PC-3 (cell line): ENCODE data around the gene IER3IP1. TPM values are rescaled to one million over a fixed set of nuclear protein-coding genes. Genes with fewer than 3 reads are reported as not detected.

ENCODE experiments used
- ATAC-seq: fragments of 200-7000 bp; cut with Tn5 transposase; 2 replicates; pipeline ENCODE4 v1.9.1; 2020; ENCODE audit warnings: mild to moderate bottlenecking, moderate library complexity
- BruUV-seq: library from RNA; stranded (reverse); fragments of 400-500 nt; replicated peaks from 2 replicates; lab custom pipeline; 2021; lab: Mats Ljungman, UMichigan
- CTCF ChIA-PET: fragments of 300-600 bp; sonication (Branson Sonifier 250); formaldehyde crosslinking; loops from one replicate; lab custom pipeline; 2022; ENCODE audit warnings: antibody characterized with exemption; lab: Charles Lee
- POLR2A ChIA-PET: fragments of 300-600 bp; sonication (Branson Sonifier 250); formaldehyde crosslinking; loops from one replicate; lab custom pipeline; 2022; ENCODE audit warnings: antibody characterized with exemption; ENCODE audit not compliant: unreplicated experiment; lab: Charles Lee
- DNase-seq: peaks from one replicate; pipeline ENCODE4 v3.0.0-alpha.2; 2015
- H2AFZ ChIP-seq: fragments of 300-600 bp; sonication (generic); 2 replicates; pipeline ENCODE4 v1.6.0; 2016; ENCODE audit warnings: antibody characterized with exemption, low read length
- H3F3A ChIP-seq: fragments of 300-600 bp; sonication (generic); one replicate; pipeline ENCODE4 v1.6.0; 2017; ENCODE audit warnings: antibody characterized with exemption, low read length, control low read depth, mild to moderate bottlenecking; ENCODE audit not compliant: unreplicated experiment
- H3K27ac ChIP-seq: fragments of 300-600 bp; sonication (generic); 2 replicates; pipeline ENCODE4 v1.5.1; 2016; ENCODE audit warnings: mild to moderate bottlenecking, low read length
- H3K27me3 ChIP-seq: fragments of 300-600 bp; sonication (generic); 2 replicates; pipeline ENCODE4 v1.6.1; 2016; ENCODE audit warnings: low read length, mixed read lengths
- H3K36me3 ChIP-seq: fragments of 300-600 bp; sonication (generic); 2 replicates; pipeline ENCODE4 v1.6.1; 2016; ENCODE audit warnings: low read depth, mixed run types, low read length, mixed read lengths
- H3K4me1 ChIP-seq: fragments of 300-600 bp; sonication (generic); 2 replicates; pipeline ENCODE4 v1.5.1; 2016; ENCODE audit warnings: low read length; ENCODE audit not compliant: insufficient read depth
- H3K4me2 ChIP-seq: fragments of 300-600 bp; sonication (generic); 2 replicates; pipeline ENCODE4 v1.6.0; 2016; ENCODE audit warnings: low read length
- H3K4me3 ChIP-seq: fragments of 300-600 bp; sonication (generic); 2 replicates; pipeline ENCODE4 v1.5.1; 2016; ENCODE audit warnings: mild to moderate bottlenecking, low read length, mixed read lengths
- H3K79me2 ChIP-seq: fragments of 300-600 bp; sonication (generic); 2 replicates; pipeline ENCODE4 v1.6.1; 2017; ENCODE audit warnings: low read length, mixed read lengths
- H3K9ac ChIP-seq: fragments of 300-600 bp; sonication (generic); 2 replicates; pipeline ENCODE4 v1.6.0; 2016; ENCODE audit warnings: mild to moderate bottlenecking, low read length
- H3K9me2 ChIP-seq: fragments of 300-600 bp; sonication (generic); replicated peaks from 2 replicates; pipeline ENCODE4 v1.6.1; 2016; ENCODE audit warnings: mixed run types, low read length, mixed read lengths
- H3K9me3 ChIP-seq: fragments of 300-600 bp; sonication (generic); 2 replicates; pipeline ENCODE4 v1.6.1; 2016; ENCODE audit warnings: low read length, mixed read lengths
- H4K20me1 ChIP-seq: fragments of 300-600 bp; sonication (generic); 2 replicates; pipeline ENCODE4 v1.6.1; 2016; ENCODE audit warnings: low read length, mixed read lengths
- CTCF ChIP-seq: fragments of 300-600 bp; sonication (generic); conservative IDR thresholded peaks from 2 replicates; pipeline ENCODE4 v1.5.1; 2017; ENCODE audit warnings: antibody characterized with exemption, low read depth, mild to moderate bottlenecking, low read length
- EZH2 ChIP-seq: fragments of 300-600 bp; sonication (generic); IDR thresholded peaks from one replicate; pipeline ENCODE4 v1.6.1; 2017; ENCODE audit warnings: antibody characterized with exemption, mild to moderate bottlenecking, low read length; ENCODE audit not compliant: unreplicated experiment
- EZH2phosphoT487 ChIP-seq: fragments of 300-600 bp; sonication (generic); IDR thresholded peaks from 2 replicates; pipeline ENCODE4 v1.6.1; 2018; ENCODE audit warnings: mild to moderate bottlenecking, antibody characterized with exemption, low read length, borderline replicate concordance
- intact Hi-C: fragments of 100-400 bp; cut with micrococcal nuclease; formaldehyde crosslinking; loops from 2 replicates; pipeline ENCODE4 v1.9.0; 2023
- total RNA-seq: library from RNA; depleted of rRNA; stranded (reverse); fragments of >200 nt; gene quantifications from 2 replicates; pipeline ENCODE4 v1.2.3, GENCODE V29; 2014

Gene IER3IP1
- total RNA-seq, 1 experiment from 2014 or later, result 23.2 TPM

- Histone ChIP-seq H4K20me1 (no peaks in the 10 kb centered on the region), H3K36me3 (no peaks in the 10 kb centered on the region), H3K9ac (peak overlapping the region; percentile 97), H2AFZ (peak overlapping the region; percentile 77), H3K4me2 (peak overlapping the region; percentile 75), H3K27me3 (no peaks in the 10 kb centered on the region), H3K9me2 (no peaks in the 10 kb centered on the region), H3K4me1 (no peaks in the 10 kb centered on the region), H3K27ac (no peak overlapping the region), H3K4me3 (peak overlapping the region; percentile 82), H3F3A (no peaks in the 10 kb centered on the region), H3K9me3 (no peaks in the 10 kb centered on the region), H3K79me2 (peaks cover 46% of the 10 kb centered on the region)
- ChIA-PET POLR2A (no interaction called here), CTCF (interaction anchor here (0.6 kb wide), 1 partner anchor 1777 kb away, joined by 4 read pairs; no protein-coding TSS in a partner anchor)
- intact Hi-C loops, result no loop called here
- no TSS peak for BruUV-seq
- DNase-seq, result no peak
- no peak for TF ChIP-seq EZH2phosphoT487
- no peak for TF ChIP-seq CTCF
- TF ChIP-seq EZH2, result no peak
- peak; percentile 8; the same call in 1 of the 2 replicates for ATAC-seq
These were observed 774 bp downstream of the IER3IP1 start for GRCh38 chr18:47175283-47175897.

DNA sequence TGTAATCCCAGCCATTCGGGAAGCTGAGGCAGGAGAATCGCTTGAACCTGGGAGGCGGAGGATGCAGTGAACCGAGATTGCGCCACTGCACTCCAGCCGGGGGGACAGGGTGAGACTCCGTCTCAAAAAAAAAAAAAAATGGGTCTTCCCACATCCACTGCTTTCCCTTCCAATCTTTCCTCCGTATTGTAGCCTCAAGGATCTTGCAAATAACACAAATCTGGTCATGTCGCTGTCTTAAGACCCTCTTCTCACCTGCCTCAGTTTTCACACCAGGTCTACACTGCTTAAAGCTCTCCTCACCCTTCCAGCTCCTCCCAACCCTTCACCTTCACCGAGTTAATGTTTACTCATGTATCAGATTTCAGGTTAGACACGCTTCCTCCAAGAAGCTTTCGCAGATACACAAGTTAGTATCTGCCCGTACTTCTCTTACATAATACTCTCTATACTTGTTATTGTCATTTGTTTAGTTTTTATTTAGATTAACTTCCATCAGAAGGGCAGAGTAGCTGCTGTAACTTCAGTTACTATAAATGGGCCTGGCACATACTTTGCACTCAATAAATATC lies 1.5 kb downstream of the IER3IP1 start:
- Histone ChIP-seq H3K9me3 (no peaks in the 10 kb centered on the region), H3K4me2 (peak overlapping the region; percentile 75), H3K27me3 (no peaks in the 10 kb centered on the region), H3K36me3 (no peaks in the 10 kb centered on the region), H3K9me2 (no peaks in the 10 kb centered on the region), H3K79me2 (peaks cover 46% of the 10 kb centered on the region), H3K9ac (peak overlapping the region; percentile 97; the same call in 1 of the 2 replicates), H3F3A (no peaks in the 10 kb centered on the region), H4K20me1 (no peaks in the 10 kb centered on the region), H3K27ac (no peak overlapping the region), H3K4me3 (peak overlapping the region; percentile 82), H2AFZ (no peak overlapping the region), H3K4me1 (no peaks in the 10 kb centered on the region)
- TF ChIP-seq EZH2phosphoT487 (no peak), EZH2 (no peak), CTCF (no peak)
- ChIA-PET POLR2A (no interaction called here), CTCF (interaction anchor here (0.6 kb wide), 1 partner anchor 1776 kb away, joined by 4 read pairs; no protein-coding TSS in a partner anchor)
- peak; percentile 63 for ATAC-seq
- BruUV-seq, result no TSS peak
- peak; percentile 39 for DNase-seq
- intact Hi-C loops, result no loop called here

DNA sequence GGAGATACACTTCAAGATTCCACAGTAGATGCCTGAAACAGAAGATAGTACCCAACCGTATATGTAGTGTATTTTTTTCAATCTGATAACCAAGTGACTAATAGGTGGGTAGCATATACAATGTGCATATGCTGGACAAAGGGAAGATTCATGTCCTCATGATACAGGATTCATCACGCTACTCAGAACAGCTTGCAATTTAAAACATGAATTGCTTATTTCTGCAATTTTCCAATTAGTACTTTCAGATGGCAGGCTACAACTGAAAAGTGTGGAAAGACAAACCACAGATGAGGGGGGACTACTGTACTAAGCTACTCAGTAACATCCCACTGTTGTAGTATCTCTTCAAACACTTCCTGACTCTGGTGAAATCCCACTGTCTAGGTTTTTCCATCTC lies 3.7 kb downstream of the IER3IP1 start:
- Histone ChIP-seq H4K20me1 (no peaks in the 10 kb centered on the region), H3K36me3 (no peaks in the 10 kb centered on the region), H3K27ac (no peak overlapping the region), H3K79me2 (peaks cover 55% of the 10 kb centered on the region), H3K9ac (no peak overlapping the region), H3K4me3 (no peak overlapping the region), H2AFZ (no peak overlapping the region), H3K4me2 (no peak overlapping the region), H3K4me1 (no peaks in the 10 kb centered on the region), H3K9me2 (no peaks in the 10 kb centered on the region), H3K27me3 (no peaks in the 10 kb centered on the region), H3F3A (no peaks in the 10 kb centered on the region), H3K9me3 (no peaks in the 10 kb centered on the region)
- CTCF ChIA-PET, result no interaction called here
- POLR2A ChIA-PET, result no interaction called here
- TF ChIP-seq EZH2 (no peak), CTCF (no peak), EZH2phosphoT487 (no peak)
- no peak for ATAC-seq
- BruUV-seq, result no TSS peak
- DNase-seq, result no peak
- intact Hi-C loops, result no loop called here
